GM13976 (cell line): ENCODE measurements around the gene NARS2.

ENCODE experiments used
- DNase-seq: peaks from one replicate; pipeline ENCODE4 v3.0.0; 2012; ENCODE audit warnings: low spot score
- in situ Hi-C: fragments of 300-500 bp; cut with MboI; formaldehyde crosslinking; loops from one replicate; pipeline ENCODE4 v1.12.0; 2022; ENCODE audit warnings: low sequenced_read_pairs, mixed read lengths, inconsistent platforms; ENCODE audit not compliant: unreplicated experiment
- TF ChIP-seq, protein P1 (sequence below): IDR thresholded peaks from 2 replicates; pipeline ENCODE4 v1.5.1; 2012; ENCODE audit warnings: borderline replicate concordance, mild to moderate bottlenecking; ENCODE audit not compliant: insufficient read depth; ENCODE audit errors: extremely low read depth, missing control alignments, control extremely low read depth

NARS2 gene

DNA sequence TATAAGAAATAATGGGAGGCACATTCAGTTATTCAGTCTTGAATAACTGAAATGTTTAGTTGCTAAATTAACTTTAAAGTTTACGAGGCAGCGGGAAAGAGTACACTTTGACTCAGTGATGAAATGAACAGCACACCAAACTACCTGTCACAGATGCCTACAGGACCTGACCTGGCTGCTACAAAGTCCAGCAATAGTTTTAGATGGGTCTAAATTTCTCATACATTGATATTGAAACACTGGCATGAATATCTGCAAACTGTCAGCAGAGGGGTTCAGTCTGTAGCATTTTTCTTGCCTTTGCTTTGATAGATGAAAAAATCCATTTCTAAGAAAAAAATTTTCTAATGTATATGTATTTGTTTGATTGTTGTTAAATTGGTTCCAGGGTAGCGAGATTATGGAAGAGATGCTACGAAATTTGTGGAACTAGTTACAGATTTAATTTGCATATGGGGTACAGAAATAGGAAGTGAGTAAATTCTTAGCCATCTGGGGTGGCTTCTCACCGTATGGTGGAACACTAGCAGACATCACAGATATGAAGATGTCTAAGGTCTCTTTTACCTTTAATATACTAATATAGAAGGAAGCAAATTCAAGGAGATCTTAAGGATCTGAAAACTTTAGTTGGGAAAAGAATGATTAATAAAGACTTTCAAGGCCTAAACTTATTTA, 136.2 kb downstream of the NARS2 start:
- in situ Hi-C loops, result loop anchor here (10.0 kb wide), 1 partner anchor 56 kb away; no protein-coding TSS in a partner anchor
- no peak for DNase-seq
- TF ChIP-seq, protein P1, sequence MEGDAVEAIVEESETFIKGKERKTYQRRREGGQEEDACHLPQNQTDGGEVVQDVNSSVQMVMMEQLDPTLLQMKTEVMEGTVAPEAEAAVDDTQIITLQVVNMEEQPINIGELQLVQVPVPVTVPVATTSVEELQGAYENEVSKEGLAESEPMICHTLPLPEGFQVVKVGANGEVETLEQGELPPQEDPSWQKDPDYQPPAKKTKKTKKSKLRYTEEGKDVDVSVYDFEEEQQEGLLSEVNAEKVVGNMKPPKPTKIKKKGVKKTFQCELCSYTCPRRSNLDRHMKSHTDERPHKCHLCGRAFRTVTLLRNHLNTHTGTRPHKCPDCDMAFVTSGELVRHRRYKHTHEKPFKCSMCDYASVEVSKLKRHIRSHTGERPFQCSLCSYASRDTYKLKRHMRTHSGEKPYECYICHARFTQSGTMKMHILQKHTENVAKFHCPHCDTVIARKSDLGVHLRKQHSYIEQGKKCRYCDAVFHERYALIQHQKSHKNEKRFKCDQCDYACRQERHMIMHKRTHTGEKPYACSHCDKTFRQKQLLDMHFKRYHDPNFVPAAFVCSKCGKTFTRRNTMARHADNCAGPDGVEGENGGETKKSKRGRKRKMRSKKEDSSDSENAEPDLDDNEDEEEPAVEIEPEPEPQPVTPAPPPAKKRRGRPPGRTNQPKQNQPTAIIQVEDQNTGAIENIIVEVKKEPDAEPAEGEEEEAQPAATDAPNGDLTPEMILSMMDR, result no peak

DNA sequence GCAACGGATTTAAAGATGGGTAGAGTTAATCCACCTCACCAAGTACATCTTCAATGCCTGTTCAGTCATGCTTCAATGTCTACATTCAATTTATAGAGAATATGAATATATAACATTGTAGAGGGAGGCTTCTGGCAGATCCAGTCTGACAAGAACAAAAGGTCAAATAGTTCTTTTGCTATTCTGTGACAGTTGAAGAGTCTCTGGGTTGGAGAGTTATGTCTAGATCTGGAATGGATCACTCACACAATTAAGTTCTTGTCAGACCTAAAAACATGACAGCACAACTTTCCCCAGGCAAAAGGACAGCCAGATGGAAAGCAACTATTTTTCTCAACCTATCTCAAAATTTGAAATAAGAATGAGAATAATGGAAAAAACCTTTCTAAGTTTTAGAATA, 141.7 kb downstream of the NARS2 start:
- DNase-seq, result no peak
- TF ChIP-seq, protein P1, result no peak
- in situ Hi-C loops, result loop anchor here (10.0 kb wide), 1 partner anchor 62 kb away; no protein-coding TSS in a partner anchor

DNA sequence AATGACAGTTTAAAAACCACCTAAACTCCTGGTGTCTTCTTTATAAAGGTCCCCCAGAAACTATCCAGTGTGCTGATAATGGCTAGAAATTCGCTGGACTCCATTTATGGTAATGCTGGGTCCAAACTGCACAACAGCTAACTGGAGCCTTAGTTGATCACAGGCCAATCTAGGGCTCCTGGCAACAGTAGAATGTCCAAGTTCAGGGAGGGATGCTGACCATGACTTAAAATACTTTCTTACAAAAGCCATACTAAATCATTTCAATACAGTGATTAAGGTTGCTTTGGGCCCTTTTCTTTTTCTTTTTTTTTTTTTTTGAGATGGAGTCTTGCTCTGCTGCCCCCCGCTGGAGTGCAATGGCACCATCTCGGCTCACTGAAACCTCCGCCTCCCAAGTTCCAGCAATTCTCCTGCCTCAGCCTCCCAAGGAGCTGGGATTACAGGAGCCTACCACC, 142.6 kb downstream of the NARS2 start:
- in situ Hi-C loops, result loop anchor here (10.0 kb wide), 1 partner anchor 63 kb away; no protein-coding TSS in a partner anchor
- no peak for DNase-seq

DNA sequence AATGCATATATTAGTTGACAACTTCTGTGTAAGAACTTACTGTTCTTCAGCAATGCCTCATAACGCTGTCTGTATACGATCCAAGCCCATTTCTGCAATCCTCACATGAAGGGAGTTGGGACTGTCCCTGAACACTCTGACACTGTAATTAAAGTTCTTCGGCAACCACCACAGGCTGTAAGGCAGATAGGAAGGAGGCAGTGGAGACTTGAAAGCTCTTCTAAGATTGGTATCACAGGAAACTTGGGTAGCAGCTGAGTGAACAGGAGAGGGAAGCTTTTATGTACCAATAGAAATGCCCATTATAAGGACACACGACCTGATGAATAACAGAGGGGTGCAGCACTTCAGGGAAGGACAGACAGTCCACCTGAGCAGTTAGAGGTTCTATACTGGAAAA, 145.0 kb downstream of the NARS2 start:
- no peak for DNase-seq
- in situ Hi-C loops, result loop anchor here (10.0 kb wide), 1 partner anchor 65 kb away; no protein-coding TSS in a partner anchor
- TF ChIP-seq, protein P1, result no peak

More for the DNA sequence above, 142.6 kb downstream of the NARS2 start:
- TF ChIP-seq, protein P1, result peak; percentile 12

DNA sequence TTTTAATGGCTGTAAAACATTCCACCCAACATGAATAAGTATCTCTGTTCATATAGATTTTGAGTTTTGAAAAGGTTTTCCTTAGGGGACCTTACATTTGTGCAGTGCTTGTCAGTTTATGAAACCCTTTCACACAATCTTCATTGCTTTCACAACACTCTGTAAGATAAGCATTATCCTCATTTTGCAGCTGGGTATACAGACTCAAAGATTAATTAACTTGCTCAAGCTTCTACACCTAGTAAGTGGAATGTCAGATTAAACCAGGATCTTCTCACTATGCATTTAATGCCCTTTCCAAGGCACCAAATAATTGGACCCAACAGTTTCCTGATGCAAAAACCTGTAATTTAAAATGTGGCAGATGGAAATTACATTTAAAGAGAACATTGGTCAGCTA, 145.5 kb downstream of the NARS2 start:
- TF ChIP-seq, protein P1, result no peak
- in situ Hi-C loops, result no loop called here
- no peak for DNase-seq

DNA sequence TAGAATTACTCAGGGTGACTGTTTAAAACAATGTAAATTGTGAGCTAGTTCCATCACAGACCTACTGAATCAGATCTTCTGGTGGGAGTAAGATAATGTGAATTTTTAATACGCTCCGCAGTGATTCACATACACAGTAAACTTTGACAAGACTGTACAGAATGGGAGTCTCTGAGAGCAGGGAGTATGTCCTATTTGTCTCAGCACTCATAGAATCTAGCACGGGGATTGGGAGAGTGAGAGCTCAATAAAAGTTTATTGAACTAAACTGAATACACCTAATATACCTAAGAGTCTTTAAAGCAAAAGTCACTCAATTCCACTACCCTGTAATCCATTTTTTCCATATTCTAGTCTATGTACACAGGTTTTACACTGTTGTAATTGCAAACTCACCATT, 145.9 kb downstream of the NARS2 start:
- DNase-seq, result no peak
- in situ Hi-C loops, result no loop called here
- TF ChIP-seq, protein P1, result no peak

DNA sequence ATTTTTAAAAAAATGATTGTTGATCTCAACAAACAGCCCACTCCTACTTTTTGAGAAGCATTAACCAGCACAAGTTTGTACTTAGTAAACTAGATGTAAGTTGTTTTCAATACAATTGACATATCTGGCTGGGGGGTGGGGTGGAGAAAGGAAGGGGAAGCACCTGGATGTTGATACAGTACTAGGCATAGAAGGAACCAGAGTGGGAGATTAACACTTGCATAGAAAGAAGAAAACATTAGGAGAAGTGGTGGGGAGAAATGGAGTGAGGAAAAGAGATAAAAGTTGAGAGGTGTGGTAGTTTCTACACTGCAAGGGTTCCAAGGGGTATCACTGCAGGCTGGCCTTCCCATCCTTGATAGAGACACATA, 146.4 kb downstream of the NARS2 start:
- TF ChIP-seq, protein P1, result no peak
- in situ Hi-C loops, result no loop called here
- no peak for DNase-seq
